ENCODE measurements around the gene RSPRY1.

The RSPRY1 gene

DNA sequence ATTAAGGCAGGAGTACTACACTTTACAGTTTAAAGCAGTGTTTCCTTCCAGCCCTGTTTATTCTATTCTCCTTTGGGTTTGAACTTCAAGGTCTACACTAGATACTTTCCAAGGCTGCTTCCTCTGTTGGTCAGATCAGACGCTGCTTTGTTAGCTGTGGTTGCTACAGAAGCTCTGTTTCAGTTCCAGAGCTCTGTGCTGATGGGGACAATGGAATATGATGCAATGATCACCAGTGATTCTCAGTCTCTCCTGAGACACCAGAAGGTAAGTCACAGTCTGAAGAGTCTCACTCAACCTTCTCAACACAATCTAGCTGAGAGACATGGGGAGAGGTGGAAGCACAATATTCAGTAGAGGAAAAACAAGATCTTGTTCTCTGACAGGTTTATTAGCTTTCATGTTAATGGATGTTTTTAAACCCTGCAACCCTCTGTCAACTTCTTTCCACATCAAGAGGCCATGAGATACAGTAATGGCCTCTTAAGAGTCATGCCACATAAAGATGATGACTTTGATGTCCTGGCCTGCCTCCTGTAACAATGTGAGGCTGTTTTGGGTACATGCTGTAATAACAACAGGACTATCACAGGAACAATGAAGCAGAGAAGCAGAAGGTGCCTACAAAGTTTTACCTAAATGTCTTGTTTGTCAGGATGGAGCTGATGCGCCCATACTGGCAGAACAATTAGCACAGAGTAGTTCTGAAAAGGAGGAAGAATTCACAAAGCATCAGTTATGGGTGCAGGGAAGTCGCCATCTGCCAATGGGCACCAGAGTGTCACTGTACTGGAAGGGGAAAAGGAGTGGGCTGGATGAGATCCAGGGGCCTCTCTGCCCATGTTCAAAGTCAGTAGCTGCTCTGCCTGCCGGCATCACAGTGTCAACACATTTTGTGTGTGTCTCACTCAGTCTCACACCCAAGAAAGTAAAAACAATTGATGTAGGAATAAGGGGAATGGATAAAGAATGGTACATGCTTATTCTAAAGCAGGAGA lies 33.7 kb upstream of the RSPRY1 start:
- no peak for DNase-seq (ENCODE audit: insufficient read length, low spot score)
- no peak for FAIRE-seq

DNA sequence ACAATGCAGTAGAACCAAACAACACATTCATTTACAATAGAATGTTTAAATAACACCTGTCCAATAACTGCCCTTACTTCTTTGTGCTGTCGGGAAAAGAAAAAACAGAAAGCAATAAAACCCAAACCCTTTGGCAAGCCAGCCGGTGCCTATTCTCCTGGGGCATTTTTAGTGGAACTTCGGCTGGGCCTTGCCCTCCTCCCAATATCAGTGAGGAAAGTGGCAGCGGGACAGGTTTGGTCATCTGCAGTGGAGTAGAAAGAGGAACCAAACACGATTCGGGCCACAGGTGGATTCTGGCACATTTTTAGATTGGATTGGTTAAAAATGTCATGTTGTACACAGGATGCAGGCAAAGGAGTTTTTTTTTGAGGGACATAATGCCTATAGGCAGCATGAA lies 32.3 kb upstream of the RSPRY1 start:
- no peak for DNase-seq (ENCODE audit: insufficient read length, low spot score)
- FAIRE-seq = no peak

DNA sequence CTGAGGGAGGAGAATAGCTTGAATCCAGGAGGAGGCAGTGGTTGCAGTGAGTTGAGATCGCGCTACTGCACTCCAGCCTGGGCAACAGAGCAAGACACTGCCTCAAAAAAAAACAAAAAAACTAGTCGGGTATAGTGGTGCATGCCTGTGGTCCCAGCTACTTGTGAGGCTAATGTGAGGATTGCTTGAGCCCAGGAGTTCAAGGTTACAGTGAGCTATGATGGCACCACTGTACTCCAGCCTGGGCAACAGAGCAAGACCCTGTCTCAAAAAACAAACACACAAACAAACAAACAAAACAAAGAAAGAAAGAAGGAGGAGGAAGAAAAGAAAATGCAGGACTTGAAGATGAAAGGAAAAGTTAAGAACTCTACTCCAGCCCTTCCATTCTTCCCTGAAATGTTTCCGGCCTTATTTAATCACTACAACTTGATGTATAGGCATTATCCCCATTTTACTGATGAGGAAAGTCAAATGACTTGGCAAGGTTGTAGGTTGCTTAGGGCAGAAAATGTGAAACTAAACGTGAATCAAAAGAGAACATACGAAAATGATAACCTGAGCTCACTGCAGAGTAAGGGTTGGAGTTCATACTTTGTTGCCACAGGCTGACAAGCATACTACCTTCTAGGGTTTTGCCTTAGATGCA lies 30.3 kb upstream of the RSPRY1 start:
- no peak for DNase-seq (ENCODE audit: insufficient read length, low spot score)
- FAIRE-seq = no peak

DNA sequence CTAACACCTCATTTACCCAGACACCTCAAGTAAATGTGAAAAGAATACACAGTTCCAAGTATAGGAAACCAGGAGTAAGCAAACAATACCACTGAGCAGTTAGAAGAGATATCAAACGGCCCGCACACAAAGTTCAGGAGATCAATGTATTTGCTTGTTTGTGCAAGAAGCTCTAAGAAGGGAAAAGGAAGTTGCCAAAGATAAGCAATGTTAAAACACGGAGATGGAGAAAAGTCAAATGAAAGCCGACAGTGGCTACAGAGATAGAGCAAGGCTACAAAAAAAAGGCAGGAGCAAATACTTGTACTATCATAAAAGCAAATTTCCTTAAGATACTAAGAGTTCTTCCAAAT lies 29.8 kb upstream of the RSPRY1 start:
- FAIRE-seq (no peak), DNase-seq (ENCODE audit: insufficient read length, low spot score) (no peak)

DNA sequence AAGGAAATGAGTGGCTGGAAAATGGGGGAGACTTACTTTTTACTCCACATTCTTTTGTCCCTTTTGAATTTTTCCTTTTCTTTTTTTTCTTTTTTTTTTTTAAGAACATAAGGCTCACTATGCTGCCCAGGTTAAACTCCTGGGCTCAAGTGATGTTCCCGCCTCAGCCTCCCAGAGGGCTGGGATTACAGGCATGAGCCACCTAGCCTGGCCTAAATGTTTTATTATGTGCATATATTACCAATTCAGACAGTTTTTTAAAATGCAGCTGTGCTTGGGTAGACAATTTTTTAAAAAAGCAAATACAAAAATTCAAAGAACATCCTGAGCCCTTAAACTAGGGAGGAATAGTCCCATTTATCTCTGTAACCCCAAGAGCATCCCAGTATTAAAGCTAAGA lies 28.6 kb upstream of the RSPRY1 start:
- DNase-seq (ENCODE audit: insufficient read length, low spot score) (no peak), FAIRE-seq (no peak)

DNA sequence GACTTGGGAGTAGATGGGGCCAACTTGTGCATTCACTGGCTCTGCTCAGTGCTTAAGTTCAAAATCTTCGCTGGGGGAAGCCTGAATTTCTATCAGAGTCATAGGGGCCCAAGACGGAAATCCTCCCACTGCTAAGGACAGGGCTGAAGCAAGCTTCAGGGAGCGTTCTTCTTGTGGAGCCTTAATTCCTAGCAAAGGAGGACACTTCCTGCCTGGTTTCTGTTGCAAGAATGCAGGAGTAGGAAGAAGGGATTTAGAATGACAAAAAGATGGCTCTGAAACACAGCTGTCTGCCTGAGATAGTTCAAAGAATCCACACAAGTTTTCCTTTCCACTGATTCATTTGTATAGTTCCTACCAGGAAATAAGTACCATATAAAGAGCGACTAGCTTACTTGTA lies 26.7 kb upstream of the RSPRY1 start:
- DNase-seq (ENCODE audit: insufficient read length, low spot score) = no peak
- FAIRE-seq = no peak

DNA sequence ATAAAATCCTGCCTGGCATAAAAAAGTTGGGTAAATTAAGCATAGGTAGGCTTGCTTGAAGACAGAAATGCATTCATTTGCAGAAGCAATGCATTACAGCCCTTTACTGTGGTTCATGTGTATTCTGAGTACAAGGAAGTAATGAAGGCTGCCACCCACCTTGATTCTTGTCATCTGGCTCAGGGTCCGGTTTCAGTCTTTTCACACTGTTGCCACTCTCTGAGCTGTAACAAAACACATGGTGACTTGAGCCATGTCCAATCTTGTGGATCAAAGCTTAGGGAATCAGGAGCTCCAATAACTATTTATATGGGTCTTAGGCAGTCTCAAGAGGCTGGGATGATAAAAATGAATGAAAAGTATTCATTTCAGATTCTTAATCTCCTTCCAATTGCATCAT lies 22.3 kb upstream of the RSPRY1 start:
- DNase-seq (ENCODE audit: insufficient read length, low spot score) = no peak
- no peak for FAIRE-seq

DNA sequence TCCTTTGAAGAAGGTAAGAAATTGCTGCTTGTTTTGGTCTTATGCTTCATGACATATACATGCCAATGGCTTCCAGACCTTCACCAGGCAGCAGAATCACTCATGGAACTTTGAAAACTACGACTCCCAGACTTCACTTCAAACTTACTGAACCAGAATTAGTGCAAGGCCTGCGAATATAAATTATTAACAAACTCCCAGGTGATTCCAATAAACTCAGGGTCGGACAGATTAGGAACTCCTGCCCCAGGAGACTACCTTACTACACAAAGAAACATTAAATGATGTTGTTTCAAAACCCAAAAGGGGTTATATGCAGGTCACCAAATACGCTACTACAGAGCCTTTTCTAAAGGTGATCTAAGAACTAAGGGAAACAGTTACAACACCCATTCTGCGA lies 20.6 kb upstream of the RSPRY1 start:
- FAIRE-seq = no peak
- no peak for DNase-seq (ENCODE audit: insufficient read length, low spot score)

DNA sequence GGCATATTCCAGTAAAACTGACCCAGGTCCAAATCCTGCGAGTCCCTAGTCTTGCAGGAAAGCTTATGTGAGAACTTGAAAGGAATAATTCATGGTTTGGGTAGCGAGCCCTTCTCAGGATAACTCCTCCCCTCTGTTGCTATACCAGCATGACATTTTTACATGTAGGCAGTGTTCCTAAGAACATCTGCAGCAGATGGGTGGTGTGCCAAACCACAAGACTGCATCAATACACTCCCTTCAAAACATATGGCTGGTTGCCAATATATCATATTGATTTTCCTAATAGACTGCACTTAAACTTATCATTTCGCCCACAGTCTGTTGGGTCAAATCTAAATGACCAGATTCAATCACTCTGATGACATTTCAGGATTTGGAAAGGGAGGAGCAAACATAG lies 20.2 kb upstream of the RSPRY1 start:
- no peak for FAIRE-seq

DNA sequence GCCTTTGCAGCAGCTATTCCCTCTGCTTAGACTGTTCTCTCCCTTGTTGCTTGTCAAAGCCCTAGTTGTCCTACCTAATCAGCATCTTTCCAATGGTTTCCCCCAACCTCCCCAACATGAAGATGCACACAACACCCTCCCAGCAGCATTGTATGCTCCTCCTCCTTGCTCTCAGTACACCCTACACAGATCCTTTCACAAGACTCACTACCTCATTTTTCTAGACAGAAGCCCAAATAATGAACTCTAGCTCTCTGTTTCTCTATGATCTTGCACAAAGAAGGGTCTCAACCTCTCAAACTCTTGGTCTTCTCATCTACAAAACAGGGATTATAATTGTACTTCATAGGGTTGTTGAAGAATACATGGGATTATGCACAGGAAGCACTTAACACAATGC lies 19.7 kb upstream of the RSPRY1 start:
- DNase-seq (ENCODE audit: insufficient read length, low spot score) (no peak), FAIRE-seq (no peak)

More for the DNA sequence above, 20.2 kb upstream of the RSPRY1 start:
- DNase-seq (ENCODE audit: insufficient read length, low spot score) = no peak

DNA sequence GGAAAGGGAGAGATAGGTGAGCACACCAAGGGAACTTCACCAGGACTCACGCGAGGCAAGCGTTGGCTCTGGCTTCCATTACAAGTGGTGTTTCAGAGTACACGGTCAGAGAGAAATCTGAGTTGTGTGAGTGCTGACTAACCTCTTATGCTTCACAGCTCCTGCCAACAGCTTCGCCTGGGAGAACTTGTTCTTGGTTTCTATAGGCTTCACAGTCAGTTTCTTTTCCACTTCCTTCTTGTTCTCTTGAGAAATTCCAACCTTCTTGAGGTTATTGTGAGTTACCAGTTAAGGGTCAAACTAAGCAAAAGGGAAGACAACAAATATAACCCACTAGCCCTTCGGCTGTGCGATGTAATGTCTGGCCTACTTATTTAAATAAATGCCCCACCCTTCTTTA lies 19.2 kb upstream of the RSPRY1 start:
- peak; percentile 97 for FAIRE-seq

DNA sequence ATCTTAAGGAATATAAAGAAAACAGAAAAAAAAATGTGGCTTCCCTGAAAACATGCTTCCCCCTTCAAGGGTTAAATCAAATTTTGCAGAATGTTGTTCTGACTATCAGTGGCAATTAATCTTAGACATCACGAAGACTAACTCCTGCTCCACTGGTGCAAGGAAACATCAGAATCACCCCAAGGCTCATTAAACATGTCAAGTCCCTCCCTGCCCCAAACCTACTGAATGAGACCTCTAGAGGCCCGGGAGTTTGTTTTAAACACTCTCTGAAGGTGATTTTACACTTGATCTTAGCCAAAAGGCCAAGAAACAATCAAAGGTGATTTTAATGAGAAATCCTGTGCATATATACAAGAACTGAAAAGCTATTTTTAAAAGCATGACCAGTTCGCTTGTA lies 18.6 kb upstream of the RSPRY1 start:
- DNase-seq (ENCODE audit: insufficient read length, low spot score) = no peak
- no peak for FAIRE-seq

More for the DNA sequence above, 19.2 kb upstream of the RSPRY1 start:
- DNase-seq (ENCODE audit: insufficient read length, low spot score) = no peak

DNA sequence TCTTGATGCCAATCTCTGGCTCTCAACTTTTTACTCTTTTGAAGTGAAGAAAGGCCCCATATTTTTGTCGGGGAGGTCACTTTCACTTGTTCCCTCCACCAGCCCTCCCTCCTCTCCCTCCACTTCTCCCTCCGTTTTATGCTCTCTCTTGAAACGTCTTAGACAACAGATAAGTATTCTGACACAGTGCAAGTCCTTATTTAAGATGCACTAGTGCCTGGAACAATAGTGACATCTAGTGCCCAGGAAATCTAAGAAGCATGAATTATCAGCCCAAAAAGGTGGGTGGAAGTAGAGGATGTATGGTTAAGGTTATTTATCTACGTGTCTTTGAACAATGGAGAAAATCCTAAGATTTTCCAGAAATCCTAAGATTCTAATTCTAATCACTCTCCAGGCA lies 18.2 kb upstream of the RSPRY1 start:
- DNase-seq (ENCODE audit: insufficient read length, low spot score) = no peak
- peak; percentile 82 for FAIRE-seq

DNA sequence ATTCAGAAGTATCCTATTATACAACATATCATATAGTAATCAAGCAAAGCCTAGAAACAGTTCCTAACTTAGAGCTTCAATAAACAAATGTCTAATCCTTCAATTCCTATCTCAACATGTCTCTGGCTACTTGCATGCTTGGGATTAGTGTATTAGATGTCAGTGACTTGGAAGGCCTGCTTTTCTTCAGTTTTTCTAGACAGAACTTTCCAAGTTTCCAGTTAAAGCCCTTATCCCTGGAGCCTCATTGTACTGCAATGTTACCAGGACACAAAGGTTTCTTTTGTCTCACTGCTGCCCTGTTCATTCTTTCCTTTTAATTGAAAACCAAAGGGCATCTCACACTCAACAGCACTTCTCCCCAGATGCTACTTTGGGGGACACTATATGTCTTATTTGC lies 16.8 kb upstream of the RSPRY1 start:
- FAIRE-seq (no peak), DNase-seq (ENCODE audit: insufficient read length, low spot score) (no peak)

DNA sequence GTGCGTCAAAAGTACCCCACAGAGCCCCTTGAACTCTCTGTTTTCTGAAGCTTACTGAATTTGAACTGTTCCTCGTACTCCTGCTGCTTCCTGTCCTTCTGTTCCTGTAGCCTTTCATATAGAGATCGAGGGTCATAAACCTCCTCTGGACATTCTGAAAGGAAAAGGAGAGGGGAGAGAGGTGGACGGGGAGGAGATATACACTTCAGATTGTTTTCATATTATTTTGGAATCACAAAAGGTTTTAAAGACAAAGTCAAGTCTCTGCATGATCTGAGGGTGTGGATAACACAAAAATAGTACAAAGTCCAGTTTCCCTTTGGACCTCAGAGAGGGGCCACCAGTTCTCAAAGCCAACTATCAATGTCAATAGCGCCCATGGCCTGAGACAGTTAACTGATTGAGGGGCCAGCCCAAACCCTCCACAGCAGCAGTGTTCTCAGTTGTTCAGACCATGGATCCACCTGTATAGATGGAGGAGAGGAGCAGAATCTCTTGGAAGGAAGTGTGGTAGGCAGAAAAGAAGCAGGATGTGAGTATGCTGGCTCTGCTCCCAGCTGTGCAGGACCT lies 13.3 kb upstream of the RSPRY1 start:
- DNase-seq (ENCODE audit: insufficient read length, low spot score) (no peak), FAIRE-seq (no peak)

DNA sequence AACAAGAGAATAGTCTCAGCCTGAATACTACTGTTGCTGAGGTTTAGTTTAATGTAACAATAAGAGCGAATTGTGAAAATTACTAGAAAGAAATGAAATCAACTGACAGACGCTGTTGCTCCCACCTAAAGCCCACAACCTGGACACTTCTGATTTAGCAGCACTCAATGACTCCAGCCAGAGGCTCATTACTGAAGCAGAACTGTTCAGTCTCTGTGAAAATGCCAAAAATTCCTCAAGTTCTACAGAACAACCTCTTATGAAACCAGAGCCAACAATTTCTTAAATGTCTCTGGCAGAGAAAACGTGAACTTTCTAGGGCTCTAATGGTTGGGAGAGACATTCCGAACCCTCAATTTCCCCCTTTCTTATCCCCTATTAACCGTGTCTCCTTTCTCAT lies 10.2 kb upstream of the RSPRY1 start:
- FAIRE-seq (no peak), DNase-seq (ENCODE audit: insufficient read length, low spot score) (no peak)

DNA sequence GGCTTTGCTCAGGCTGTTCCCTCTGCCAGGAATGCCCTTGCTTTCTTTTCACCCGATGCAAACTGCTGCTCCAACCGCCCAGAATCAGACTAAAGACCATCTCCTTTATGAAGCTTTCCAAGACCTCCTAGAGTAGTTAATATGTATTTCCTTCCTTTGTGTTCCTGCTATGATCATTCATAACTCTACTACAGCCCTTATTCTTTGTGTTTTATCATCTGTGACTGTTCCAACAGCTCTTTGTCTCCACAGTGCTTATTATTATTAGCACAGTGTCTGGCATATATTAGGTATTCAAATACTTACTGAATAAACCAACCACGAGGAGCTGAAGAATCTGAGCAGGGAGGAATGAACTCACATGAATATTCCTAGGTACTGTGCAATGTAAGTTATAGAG lies 7.9 kb upstream of the RSPRY1 start:
- DNase-seq (ENCODE audit: insufficient read length, low spot score) (no peak), FAIRE-seq (no peak)

DNA sequence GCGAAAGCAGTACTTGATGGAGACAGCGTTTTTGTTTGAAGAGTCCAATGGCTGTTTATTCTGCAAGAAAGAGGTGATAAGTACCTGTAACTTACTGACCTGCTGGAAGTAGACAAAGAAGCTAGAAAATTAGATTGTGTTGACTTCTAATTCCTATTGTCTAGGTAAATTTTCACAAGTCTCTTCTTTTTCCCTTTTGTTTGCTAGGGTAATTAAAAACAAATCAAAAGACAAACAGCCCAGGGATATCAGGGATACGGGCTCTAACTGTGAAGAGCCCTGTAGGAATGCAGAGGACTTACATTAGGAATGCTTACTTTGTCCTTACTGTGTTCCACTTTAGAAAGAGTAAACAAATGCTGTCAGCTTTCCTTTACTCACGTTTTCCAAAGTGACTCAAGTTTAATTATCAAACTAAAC lies 7.3 kb upstream of the RSPRY1 start:
- FAIRE-seq = no peak
- no peak for DNase-seq (ENCODE audit: insufficient read length, low spot score)

DNA sequence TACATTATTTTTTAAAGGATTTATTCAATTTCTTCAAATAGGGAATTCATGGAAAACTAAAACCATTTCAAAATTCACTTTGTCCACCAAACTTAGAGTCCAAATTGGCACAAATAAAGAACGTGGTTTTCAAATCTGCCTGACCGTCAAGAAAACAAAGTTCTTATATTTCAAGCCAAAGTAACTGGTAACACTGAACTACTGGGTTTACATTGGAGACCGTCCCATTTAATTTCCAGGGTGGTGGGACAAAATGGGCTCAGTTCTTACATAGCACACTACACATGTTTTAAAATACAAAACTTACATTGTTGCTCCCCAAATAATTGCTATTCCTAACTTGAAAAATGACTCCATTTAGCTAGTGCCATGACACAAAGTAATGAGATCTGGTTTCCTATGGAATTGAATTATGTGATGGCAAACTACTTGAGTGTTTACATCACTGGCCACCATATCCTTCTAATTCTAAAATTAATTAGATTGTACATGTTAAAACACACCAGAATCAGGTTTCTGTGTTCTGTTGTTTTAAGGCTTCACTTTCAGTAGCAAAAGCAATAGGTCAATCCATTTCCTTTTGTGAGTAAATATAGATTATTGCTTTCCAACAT lies 6.8 kb upstream of the RSPRY1 start:
- no peak for DNase-seq (ENCODE audit: insufficient read length, low spot score)
- FAIRE-seq = no peak

DNA sequence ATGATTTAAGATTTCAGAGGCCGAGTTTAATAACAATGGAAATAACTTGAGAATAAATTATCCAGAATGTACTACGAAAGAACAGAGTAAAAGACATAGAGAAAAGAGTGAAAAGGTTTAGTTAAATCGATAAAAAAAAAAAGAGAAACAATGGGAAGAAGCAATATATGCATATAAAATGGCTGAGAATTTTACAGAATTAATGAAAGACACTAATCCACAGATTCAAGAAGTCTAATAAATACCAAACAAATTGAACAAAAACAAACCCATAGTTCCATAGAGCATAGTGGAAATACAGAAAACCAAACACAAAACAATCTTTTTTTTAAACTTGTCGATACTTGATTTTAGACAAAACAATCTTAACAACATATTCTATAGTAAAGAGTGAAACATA lies 2.0 kb upstream of the RSPRY1 start:
- no peak for DNase-seq (ENCODE audit: insufficient read length, low spot score)
- no peak for FAIRE-seq

DNA sequence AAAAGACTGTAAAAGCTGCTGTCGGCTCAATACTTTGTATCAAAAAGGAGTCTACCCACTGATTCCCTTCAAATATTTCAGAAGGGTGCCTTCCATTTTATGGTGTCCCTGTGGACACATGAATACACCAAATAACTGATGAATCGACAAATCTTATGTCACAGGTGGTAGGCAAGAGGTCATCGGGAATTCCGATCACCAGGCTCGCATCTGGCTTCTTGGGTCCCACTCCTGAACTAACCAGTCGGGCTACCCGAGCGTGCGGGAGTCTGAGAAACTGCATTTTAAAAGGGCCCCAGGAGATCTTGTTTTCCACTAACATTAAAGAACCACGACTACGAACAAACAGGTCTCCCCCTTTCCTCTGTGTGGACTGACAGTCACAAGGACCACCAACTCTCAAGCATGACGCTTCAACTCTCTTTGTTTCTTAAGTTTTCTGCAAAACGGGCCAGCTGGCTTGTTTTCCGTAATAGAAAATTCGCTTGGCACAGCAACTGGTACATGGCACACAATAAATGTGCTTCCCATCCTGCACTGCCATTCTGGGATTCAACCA lies 1.2 kb upstream of the RSPRY1 start:
- FAIRE-seq = peak; percentile 23
- DNase-seq (ENCODE audit: insufficient read length, low spot score) = no peak
